GM12891 (cell line): ENCODE data around the gene IL13RA1.

Experiments used
- PAX5 ChIP-seq: IDR thresholded peaks from 2 replicates; pipeline ENCODE4 v1.6.1; 2011; ENCODE audit warnings: low read length, moderate library complexity, mild to moderate bottlenecking; ENCODE audit not compliant: insufficient read depth, severe bottlenecking
- POLR2A ChIP-seq: IDR thresholded peaks from 2 replicates; pipeline ENCODE4 v1.6.1; 2011; ENCODE audit warnings: low read depth, low read length, control low read depth
- POLR2AphosphoS5 ChIP-seq: IDR thresholded peaks from 2 replicates; pipeline ENCODE4 v1.6.1; 2011; ENCODE audit warnings: low read depth, low read length, control low read depth
- POU2F2 ChIP-seq: IDR thresholded peaks from 2 replicates; pipeline ENCODE4 v1.6.1; 2011; ENCODE audit warnings: low read depth, mild to moderate bottlenecking, control low read depth, low read length, moderate library complexity
- SPI1 ChIP-seq: IDR thresholded peaks from 2 replicates; pipeline ENCODE4 v1.6.1; 2011; ENCODE audit warnings: low read depth, low read length, control low read depth
- TAF1 ChIP-seq: IDR thresholded peaks from 2 replicates; pipeline ENCODE4 v1.6.1; 2011; ENCODE audit warnings: low read depth, low read length, control low read depth

DNA sequence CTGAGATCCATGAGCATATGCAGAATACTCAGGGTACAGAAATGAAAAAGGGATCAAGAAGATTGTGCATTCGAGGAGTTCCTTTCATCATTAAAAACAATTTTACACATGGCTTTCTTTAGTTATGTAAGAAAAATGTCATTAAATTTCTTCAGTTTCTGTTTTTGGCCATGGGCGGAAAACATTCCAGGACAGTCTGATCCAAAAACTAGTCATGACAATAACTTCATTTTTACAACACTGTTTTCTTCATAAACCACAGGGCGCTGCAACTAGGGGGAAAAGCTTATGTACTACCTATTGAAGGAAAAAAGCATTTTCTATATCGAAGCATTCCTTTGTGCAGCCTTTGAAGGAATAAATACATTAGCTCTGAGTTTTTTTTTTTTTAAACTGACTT lies 28.2 kb downstream of the IL13RA1 start:
- no peak for TF ChIP-seq POLR2A
- no peak for TF ChIP-seq POLR2AphosphoS5
- TF ChIP-seq PAX5, result no peak
- TF ChIP-seq TAF1, result no peak
- no peak for TF ChIP-seq SPI1
- no peak for TF ChIP-seq POU2F2
